ENCODE data around the gene ZNF275. TPM values are rescaled to one million over a fixed set of nuclear protein-coding genes. Genes with fewer than 3 reads are reported as not detected.

The ZNF275 gene
- total RNA-seq, 4 donors from 2014 or later = 8.2 to 16.4 (median 12.1) TPM

- Histone ChIP-seq H3K4me1 (no peaks in the 10 kb centered on the region), H3K27ac (no peak overlapping the region), H3K27me3 (no peaks in the 10 kb centered on the region), H3K36me3 (no peaks in the 10 kb centered on the region), H3K4me3 (replicated peaks in 1 of 3) (no peak overlapping the region), H3K9me3 (no peaks in the 10 kb centered on the region)
- WGBS, 2 donors = 57 to 75% methylated on average over 21 to 23 of the region's 60 CpGs
- intact Hi-C loops (cut with DNase I) = no loop called here
- DNase-seq = peak in 1 of 2 donors; percentile 19
- TF ChIP-seq CTCF (IDR thresholded peaks at IDR 0.05) (peak in 5 of 6 experiments; percentile 21 to 55 (median 47)), POLR2A (IDR thresholded peaks at IDR 0.05) (no peak)
These were observed 66.5 kb downstream of the ZNF275 start for GRCh38 chrX:153400146-153401132.

DNA sequence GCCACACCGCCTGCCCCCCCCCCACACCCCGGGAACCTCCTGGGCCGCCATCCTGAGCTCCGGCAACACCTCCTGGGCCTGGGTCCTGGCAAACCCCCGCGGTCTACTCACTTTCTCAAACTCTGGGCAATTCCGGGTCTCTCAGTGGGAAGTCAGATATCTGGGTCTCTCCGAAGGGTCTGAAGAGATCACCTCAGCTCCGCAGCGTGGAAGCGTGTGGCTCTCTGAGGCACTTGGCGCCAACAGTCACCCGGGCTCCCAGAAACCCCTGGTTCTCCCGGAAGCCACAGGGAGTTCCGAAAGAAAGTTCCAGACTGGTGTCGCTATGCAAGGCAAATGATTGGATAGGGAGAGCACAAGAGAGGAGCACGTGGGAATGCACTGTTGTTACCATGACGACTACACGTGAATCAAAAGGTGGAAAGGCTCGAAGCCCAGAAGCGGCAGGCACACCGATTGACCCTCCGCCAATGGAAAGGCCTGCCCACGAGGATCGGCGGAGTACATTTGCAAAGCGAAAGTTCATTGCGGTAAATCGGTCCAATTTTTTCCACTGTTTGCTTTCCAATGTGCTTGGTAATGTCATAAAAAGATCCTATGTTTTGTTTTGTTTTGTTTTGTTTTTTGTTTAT, 67.3 kb downstream of the ZNF275 start, which contains the start of gene PNMA6E:
Gene PNMA6E, minus strand, starts transcription at position 218 of the 632 bp plus-strand sequence. CDS start 2,501 bp downstream, outside the sequence.
- no peak for DNase-seq
- 91 to 93% methylated on average over 18 to 24 of the region's 29 CpGs for WGBS, 2 donors

More for the DNA sequence above, 67.3 kb downstream of the ZNF275 start, which contains the start of gene PNMA6E:
- Histone ChIP-seq H3K9me3 (no peaks in the 10 kb centered on the region), H3K4me1 (no peaks in the 10 kb centered on the region), H3K4me3 (replicated peaks in 1 of 3) (no peak within 1 kb of the TSS), H3K36me3 (no peaks in the 10 kb centered on the region), H3K27ac (no peak within 1 kb of the TSS), H3K27me3 (no peaks in the 10 kb centered on the region)
- TF ChIP-seq POLR2A (IDR thresholded peaks at IDR 0.05) (no peak), CTCF (IDR thresholded peaks at IDR 0.05) (no peak)
- intact Hi-C loops (cut with DNase I) = no loop called here

Small RNA genes within 50 kb of the gene (small RNA-seq; reads per million reads assigned to genes)
- not detected for gene AC152007.1

Other genes starting within 250 kb of the ZNF275 start
- not detected for gene MAGEA1, start 154.9 kb upstream of the ZNF275 start, total RNA-seq
- not detected for gene PNMA6F, start 12.4 kb upstream of the ZNF275 start, total RNA-seq
- gene PNMA6E, start 67.2 kb downstream of the ZNF275 start, total RNA-seq = not detected
- gene ZFP92, start 77.3 kb downstream of the ZNF275 start, total RNA-seq = 1 to 10 TPM; 1.1 to 1.8 (median 1.4) TPM
- gene TREX2, start 111.9 kb downstream of the ZNF275 start, total RNA-seq = 1 to 10 TPM in 2 of 4 donors, under 1 TPM in 1, not detected in 1; 0.40 to 8.9 (median 3.2) TPM
- 10 to 100 TPM; 20.7 to 46.8 (median 27.7) TPM for gene HAUS7, start 136.4 kb downstream of the ZNF275 start, total RNA-seq
- 10 to 100 TPM; 51.0 to 84.0 (median 68.6) TPM for gene BGN, start 160.8 kb downstream of the ZNF275 start, total RNA-seq
- gene ATP2B3, start 183.5 kb downstream of the ZNF275 start, total RNA-seq = not detected